D721Med (cell line): ENCODE results near the gene KCNAB2.

Source experiments
- DNase-seq: peaks from one replicate; pipeline ENCODE4 v3.0.0; 2011; ENCODE audit warnings: low spot score; ENCODE audit not compliant: insufficient read length
- FAIRE-seq: peaks from 2 replicates; lab custom pipeline; 2011; peaks lifted over from hg19 to GRCh38; lab: Jason Lieb, UNC
- TF ChIP-seq, protein P1 (sequence below): IDR thresholded peaks from 2 replicates; pipeline ENCODE4 v1.5.1; 2012; ENCODE audit warnings: mild to moderate bottlenecking, control low read depth; ENCODE audit not compliant: insufficient read depth; ENCODE audit errors: missing control alignments

Gene KCNAB2

DNA sequence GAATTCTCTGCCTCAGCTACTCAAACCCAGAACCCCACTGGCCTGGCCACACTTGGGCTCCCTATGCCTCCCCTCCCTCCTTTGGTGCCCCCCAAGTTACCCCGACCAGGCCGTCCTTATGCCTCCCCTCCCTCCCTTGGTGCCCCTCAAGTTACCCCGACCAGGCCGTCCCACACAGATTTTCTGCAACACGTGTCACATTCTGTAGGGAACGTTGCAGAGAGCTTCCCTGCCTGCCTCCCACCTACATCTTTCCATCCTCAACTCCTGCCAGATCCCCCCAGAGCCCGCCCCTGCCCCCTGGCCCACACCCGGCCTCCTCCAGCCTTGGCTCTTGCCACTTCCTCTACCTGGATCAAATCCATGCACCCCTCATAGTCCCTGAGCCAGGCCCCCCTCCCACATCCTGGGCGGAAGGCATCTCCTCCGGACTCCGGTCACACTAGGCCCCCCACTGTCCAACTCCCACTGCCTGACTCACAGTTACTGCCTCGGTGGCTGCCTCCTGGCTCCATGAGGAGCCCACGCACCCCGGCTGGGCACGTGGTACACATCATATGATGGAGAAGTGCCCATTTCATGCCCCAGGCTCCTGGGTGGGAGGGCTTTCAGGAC, 41.2 kb downstream of the KCNAB2 start:
- TF ChIP-seq, protein P1, sequence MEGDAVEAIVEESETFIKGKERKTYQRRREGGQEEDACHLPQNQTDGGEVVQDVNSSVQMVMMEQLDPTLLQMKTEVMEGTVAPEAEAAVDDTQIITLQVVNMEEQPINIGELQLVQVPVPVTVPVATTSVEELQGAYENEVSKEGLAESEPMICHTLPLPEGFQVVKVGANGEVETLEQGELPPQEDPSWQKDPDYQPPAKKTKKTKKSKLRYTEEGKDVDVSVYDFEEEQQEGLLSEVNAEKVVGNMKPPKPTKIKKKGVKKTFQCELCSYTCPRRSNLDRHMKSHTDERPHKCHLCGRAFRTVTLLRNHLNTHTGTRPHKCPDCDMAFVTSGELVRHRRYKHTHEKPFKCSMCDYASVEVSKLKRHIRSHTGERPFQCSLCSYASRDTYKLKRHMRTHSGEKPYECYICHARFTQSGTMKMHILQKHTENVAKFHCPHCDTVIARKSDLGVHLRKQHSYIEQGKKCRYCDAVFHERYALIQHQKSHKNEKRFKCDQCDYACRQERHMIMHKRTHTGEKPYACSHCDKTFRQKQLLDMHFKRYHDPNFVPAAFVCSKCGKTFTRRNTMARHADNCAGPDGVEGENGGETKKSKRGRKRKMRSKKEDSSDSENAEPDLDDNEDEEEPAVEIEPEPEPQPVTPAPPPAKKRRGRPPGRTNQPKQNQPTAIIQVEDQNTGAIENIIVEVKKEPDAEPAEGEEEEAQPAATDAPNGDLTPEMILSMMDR = no peak
- DNase-seq = no peak
- FAIRE-seq = no peak

DNA sequence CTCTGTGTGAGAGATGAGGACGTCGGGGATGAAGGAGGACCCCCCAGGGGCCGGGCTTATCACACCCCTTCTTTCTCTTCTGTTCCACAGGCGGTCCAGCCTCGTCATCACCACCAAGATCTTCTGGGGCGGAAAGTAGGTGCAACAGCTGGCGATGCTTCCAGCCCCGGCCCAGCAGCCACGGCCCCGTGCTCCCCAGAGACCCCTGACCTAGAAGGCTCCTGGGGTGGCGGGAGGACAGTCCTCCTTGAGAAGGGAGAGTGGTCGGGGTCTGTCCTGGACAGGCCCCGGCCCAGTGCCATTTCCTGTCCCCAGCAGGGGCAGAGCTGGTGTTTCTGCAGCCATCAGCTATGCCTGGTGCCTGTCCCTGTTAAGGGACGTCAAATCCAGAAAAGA, 41.7 kb downstream of the KCNAB2 start:
- DNase-seq = no peak
- TF ChIP-seq, protein P1 = no peak
- FAIRE-seq = no peak

DNA sequence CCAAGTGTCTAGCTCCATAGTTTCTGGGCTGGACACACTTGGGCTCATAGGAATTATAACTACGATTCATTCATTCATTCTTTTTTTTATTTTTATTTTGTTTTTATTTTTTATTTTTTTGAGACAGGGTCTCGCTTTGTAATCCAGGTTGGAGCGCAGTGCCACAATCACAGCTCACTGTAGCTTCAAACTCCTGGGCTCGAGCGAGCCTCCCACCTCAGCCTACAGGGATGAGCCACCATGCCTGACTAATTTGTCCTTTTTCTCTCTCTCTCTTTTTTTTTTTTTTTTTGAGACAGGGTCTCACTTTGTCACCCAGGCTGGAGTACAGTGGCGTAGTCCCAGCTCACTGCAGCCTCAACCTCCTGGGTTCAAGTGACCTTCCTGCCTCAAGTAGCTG, 42.3 kb downstream of the KCNAB2 start:
- FAIRE-seq = no peak
- no peak for DNase-seq
- TF ChIP-seq, protein P1 = no peak

DNA sequence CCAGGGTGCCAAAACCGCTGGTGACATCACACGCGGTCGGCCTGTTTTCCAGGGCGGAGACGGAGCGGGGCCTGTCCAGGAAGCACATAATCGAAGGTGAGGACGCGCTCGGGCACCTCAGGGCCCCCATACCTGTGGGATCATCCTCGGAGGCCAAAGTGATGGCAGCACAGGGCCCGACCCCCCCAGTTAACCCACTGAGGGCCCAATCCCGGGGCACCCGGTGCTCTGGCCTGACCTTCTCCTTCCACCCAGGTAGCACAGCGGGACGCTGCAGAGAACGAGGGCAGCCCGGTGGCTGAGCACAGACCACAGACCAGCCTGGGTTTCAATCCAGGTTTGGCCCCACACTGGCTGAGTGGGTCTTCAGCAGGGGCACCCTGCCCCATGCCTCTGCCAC, 43.3 kb downstream of the KCNAB2 start:
- DNase-seq (no peak), FAIRE-seq (no peak)
- TF ChIP-seq, protein P1 = no peak

DNA sequence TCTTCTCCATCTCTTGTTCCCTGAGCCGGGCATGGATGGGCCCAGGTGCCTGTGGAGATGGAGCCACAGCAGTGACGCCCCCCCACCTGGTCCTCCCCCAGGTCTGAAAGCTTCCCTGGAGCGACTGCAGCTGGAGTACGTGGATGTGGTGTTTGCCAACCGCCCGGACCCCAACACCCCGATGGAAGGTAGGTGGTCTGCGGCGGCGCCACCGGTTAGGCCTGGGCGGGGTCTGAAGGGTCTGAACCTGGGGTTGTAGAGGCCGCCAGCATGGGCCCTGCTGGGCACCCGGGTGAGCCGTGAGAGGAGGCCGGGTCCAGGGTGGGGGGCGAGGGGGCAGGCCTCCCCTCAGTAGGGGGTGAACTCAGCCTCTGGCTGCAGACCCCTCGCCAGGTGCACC, 44.6 kb downstream of the KCNAB2 start:
- TF ChIP-seq, protein P1 = no peak
- DNase-seq = no peak
- no peak for FAIRE-seq

DNA sequence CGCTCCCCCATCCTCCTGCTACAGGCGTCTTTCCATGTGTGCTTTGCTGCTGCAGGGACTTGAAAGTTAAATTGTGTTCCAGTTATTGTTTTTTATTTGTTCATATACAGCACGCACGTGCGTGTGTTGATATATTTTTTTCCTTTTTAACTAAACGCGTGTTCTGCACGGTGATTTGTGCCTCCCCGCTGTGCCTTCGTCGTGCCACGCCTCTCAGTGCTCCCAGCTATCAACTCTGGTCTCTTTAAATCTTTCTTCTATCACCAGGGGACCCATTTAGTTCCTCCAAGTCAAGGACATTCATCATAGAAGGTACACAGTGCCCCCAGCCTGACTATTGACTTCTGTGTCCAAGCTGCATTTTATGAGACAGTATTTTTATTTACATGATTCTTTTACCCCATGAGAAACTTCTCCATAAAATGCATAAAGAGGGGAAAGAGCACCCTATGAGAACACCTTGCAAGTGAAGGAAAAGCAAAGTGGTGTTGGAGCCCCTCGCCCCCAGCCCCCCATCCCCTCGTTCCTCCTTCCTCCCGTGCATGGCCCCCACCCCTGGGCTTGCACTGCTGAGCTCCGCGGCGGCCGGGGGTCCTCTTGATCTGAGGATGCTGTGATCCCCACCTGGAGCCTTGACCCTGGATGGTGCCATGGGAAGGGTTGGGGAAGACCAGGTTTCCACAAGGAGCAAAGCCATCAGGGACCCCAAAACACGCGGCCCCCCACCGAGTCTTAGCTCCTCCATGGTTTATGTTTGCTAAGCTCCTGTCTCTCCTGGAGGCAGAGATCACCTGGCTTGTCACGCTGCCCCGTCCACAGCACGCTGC, 45.5 kb downstream of the KCNAB2 start:
- TF ChIP-seq, protein P1 = no peak
- DNase-seq (no peak), FAIRE-seq (no peak)

DNA sequence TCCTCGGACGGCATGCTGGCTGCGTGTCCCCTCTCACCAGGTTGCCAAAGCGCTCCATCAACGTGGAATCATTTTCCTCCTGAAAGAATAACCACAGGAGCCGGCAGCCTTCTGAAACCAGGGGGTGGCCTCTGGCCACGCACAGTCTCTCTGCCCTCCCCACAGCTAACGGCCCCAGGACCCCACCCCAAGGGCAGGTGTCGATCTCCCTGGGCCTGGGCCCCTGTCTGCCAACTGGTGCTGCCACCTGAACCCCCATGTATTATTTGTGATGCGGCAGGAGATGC, 46.1 kb downstream of the KCNAB2 start:
- TF ChIP-seq, protein P1 = no peak
- FAIRE-seq (no peak), DNase-seq (no peak)
